DOHH2 (cell line): ENCODE results near the gene MDP1.

Source experiments
- H3F3A ChIP-seq: fragments of 200-600 bp; sonication (generic), shearing (Covaris generic); 2 replicates; pipeline ENCODE4 v1.6.0; 2016; ENCODE audit warnings: antibody characterized with exemption, mild to moderate bottlenecking; ENCODE audit not compliant: control insufficient read depth, insufficient read depth
- H3K27ac ChIP-seq: fragments of 200-600 bp; sonication (generic); 2 replicates; pipeline ENCODE4 v1.5.1; 2014; ENCODE audit warnings: low read depth, mild to moderate bottlenecking, low read length, moderate library complexity
- H3K27me3 ChIP-seq: fragments of 200-600 bp; sonication (generic); 2 replicates; pipeline ENCODE4 v1.6.1; 2014; ENCODE audit warnings: mild to moderate bottlenecking, low read length, mixed read lengths; ENCODE audit not compliant: control insufficient read depth
- H3K36me3 ChIP-seq: fragments of 200-600 bp; sonication (generic); 2 replicates; pipeline ENCODE4 v1.6.1; 2014; ENCODE audit warnings: mild to moderate bottlenecking, low read length, moderate library complexity, mixed read lengths; ENCODE audit not compliant: control insufficient read depth
- H3K4me1 ChIP-seq: fragments of 200-600 bp; sonication (generic); 2 replicates; pipeline ENCODE4 v1.6.1; 2014; ENCODE audit warnings: mild to moderate bottlenecking, low read length, mixed read lengths; ENCODE audit not compliant: control insufficient read depth
- H3K4me2 ChIP-seq: fragments of 200-600 bp; sonication (generic); 2 replicates; pipeline ENCODE4 v1.6.0; 2014; ENCODE audit warnings: mild to moderate bottlenecking, low read length, moderate library complexity
- H3K4me3 ChIP-seq: fragments of 200-600 bp; sonication (generic); 2 replicates; pipeline ENCODE4 v1.5.1; 2014; ENCODE audit warnings: mild to moderate bottlenecking, low read length, mixed read lengths
- H3K79me2 ChIP-seq: fragments of 200-600 bp; sonication (generic); 2 replicates; pipeline ENCODE4 v1.6.1; 2014; ENCODE audit warnings: mild to moderate bottlenecking, low read length, mixed read lengths; ENCODE audit not compliant: control insufficient read depth
- H3K9me2 ChIP-seq: fragments of 200-600 bp; sonication (generic); replicated peaks from 2 replicates; pipeline ENCODE4 v1.6.1; 2014; ENCODE audit warnings: mild to moderate bottlenecking, low read length, mixed read lengths; ENCODE audit not compliant: control insufficient read depth
- H3K9me3 ChIP-seq: fragments of 200-600 bp; sonication (generic); 2 replicates; pipeline ENCODE4 v1.6.1; 2014; ENCODE audit warnings: antibody characterized with exemption, low read length, mixed read lengths; ENCODE audit not compliant: control insufficient read depth, insufficient read depth
- H4K20me1 ChIP-seq: fragments of 200-600 bp; sonication (generic); 2 replicates; pipeline ENCODE4 v1.6.0; 2014; ENCODE audit warnings: low read depth, mild to moderate bottlenecking, antibody characterized with exemption, low read length, moderate library complexity; ENCODE audit not compliant: control insufficient read depth, insufficient read depth
- CTCF ChIP-seq: fragments of 200-600 bp; sonication (generic); IDR thresholded peaks from one replicate; pipeline ENCODE4 v1.5.1; 2014; ENCODE audit warnings: antibody characterized with exemption, mild to moderate bottlenecking, low read depth, low read length; ENCODE audit not compliant: poor library complexity, severe bottlenecking
- EZH2phosphoT487 ChIP-seq: fragments of 200-600 bp; sonication (generic); IDR thresholded peaks from 2 replicates; pipeline ENCODE4 v1.6.1; 2017; ENCODE audit warnings: borderline replicate concordance, mild to moderate bottlenecking, antibody characterized with exemption, low read length, moderate library complexity, mixed read lengths

MDP1 gene

DNA sequence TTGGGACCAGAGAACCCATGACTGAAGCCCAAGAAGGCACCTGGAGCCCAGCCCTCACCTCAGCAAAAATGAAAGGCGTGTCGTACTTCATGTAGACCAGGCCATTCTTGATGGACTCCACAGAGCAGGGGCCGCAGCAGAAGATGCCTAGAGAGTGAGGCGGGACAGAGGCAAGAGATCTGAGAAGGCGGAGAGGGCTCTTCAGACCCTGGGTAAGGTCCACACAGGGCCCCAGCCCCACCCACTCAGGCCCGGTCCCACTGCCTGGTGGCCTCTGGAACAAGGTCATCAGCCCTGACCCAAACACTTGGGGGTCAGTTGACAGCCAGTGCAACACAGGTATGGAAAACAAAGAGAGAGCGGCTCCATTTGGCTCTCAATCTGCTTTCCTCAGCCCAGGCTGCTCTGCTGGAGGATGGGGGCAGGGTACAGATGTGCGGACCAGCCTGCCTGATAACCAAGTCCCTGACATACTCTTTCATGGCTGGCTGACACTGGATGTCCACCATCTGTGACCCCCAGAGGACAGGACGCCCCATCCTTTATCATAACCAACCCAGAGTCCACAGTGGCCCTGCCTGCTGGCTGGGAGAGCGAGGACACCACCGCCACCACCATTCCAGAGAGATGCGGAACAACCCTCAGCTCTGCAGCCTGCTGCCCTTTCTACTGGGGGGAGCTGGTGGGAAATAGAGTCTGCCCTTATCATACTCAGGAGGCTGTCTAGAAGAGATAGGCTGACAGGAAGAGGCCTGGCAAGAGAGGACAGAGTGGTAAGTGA lies 40.3 kb upstream of the MDP1 start:
- Histone ChIP-seq H3K9me2 (no peaks in the 10 kb centered on the region), H3K36me3 (no peaks in the 10 kb centered on the region), H3K9me3 (no peaks in the 10 kb centered on the region), H4K20me1 (no peaks in the 10 kb centered on the region), H3K79me2 (no peaks in the 10 kb centered on the region), H3K4me2 (no peak overlapping the region), H3K4me3 (no peak overlapping the region), H3K4me1 (no peaks in the 10 kb centered on the region), H3K27ac (no peak overlapping the region), H3F3A (peaks cover 3% of the 10 kb centered on the region; the same call in 1 of the 2 replicates), H3K27me3 (no peaks in the 10 kb centered on the region)
- TF ChIP-seq EZH2phosphoT487 (no peak), CTCF (no peak)

DNA sequence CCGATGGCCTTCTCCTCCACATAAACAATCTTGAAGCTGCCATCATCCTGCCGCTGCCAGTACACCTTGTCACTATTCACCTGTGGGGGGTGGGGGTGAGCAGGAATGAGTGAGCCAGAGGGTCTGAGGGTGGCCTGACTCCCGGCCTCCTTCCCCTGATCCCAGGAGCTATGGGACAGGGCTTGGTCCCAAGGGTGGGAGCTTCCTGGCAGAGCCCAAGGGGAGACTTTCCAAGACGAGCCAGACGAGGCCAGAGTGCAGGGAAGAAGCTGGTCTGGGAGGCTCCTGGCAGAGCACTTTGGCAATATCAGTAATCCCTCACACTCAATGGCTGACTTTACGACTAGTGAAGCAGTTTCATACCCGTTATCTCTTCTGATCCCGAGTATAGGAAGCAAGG lies 39.6 kb upstream of the MDP1 start:
- no peaks in the 10 kb centered on the region for H4K20me1 ChIP-seq
- no peak overlapping the region for H3K27ac ChIP-seq
- H3F3A ChIP-seq = peaks cover 3% of the 10 kb centered on the region; the same call in 1 of the 2 replicates
- H3K9me2 ChIP-seq = no peaks in the 10 kb centered on the region
- TF ChIP-seq CTCF = no peak
- no peak for TF ChIP-seq EZH2phosphoT487
- H3K79me2 ChIP-seq = no peaks in the 10 kb centered on the region
- H3K4me3 ChIP-seq = no peak overlapping the region
- no peaks in the 10 kb centered on the region for H3K9me3 ChIP-seq
- no peaks in the 10 kb centered on the region for H3K27me3 ChIP-seq
- no peak overlapping the region for H3K4me2 ChIP-seq
- no peaks in the 10 kb centered on the region for H3K4me1 ChIP-seq
- H3K36me3 ChIP-seq = no peaks in the 10 kb centered on the region

- H3K79me2 ChIP-seq = no peaks in the 10 kb centered on the region
- H3F3A ChIP-seq = peaks cover 3% of the 10 kb centered on the region; the same call in 1 of the 2 replicates
- no peaks in the 10 kb centered on the region for H3K4me1 ChIP-seq
- H3K4me3 ChIP-seq = no peak overlapping the region
- H3K4me2 ChIP-seq = no peak overlapping the region
- no peak overlapping the region for H3K27ac ChIP-seq
- no peaks in the 10 kb centered on the region for H4K20me1 ChIP-seq
- no peaks in the 10 kb centered on the region for H3K27me3 ChIP-seq
- no peaks in the 10 kb centered on the region for H3K9me3 ChIP-seq
- no peak for TF ChIP-seq CTCF
- TF ChIP-seq EZH2phosphoT487 = no peak
- H3K36me3 ChIP-seq = no peaks in the 10 kb centered on the region
- H3K9me2 ChIP-seq = no peaks in the 10 kb centered on the region
These were observed 38.9 kb upstream of the MDP1 start for GRCh38 chr14:24254630-24255392.
